Amygdala (tissue), 56 donors: ENCODE results near the gene GLRX2.
A peak's percentile ranks its signal among the peaks of the same experiment; 100 is the strongest.
"Not testable (repeated sequence)": the region's sequence is repeated elsewhere in the genome, so short reads cannot be mapped to it uniquely, and the experiment has no call there.

Experiments used
- DNase-seq, 56 donors: peaks; one replicate each; lab custom pipeline; 2025; lab: John Stamatoyannopoulos, UW

The GLRX2 gene

GRCh38 chr1:193104907-193105820, at the start of gene GLRX2:
TSS of gene GLRX2 (minus strand) at chr1:193105414. CDS start at chr1:193105382, 32 bp downstream.
- peak; percentile 27 to 90 (median 80) for DNase-seq

- DNase-seq = no peak
These were observed 39.8 kb upstream of the GLRX2 start for GRCh38 chr1:193144999-193145398.

GRCh38 chr1:193144361-193144938, 39.2 kb upstream of the GLRX2 start:
- no peak for DNase-seq

GRCh38 chr1:193143285-193143684, 38.1 kb upstream of the GLRX2 start:
- no peak for DNase-seq

- DNase-seq = no peak
These were observed 37.2 kb upstream of the GLRX2 start for GRCh38 chr1:193142409-193142808.

- DNase-seq = no peak
These were observed 36.6 kb upstream of the GLRX2 start for GRCh38 chr1:193141804-193142203.

GRCh38 chr1:193140254-193140653, 35.0 kb upstream of the GLRX2 start:
- no peak for DNase-seq

GRCh38 chr1:193131266-193131860, 26.1 kb upstream of the GLRX2 start:
- no peak for DNase-seq

- DNase-seq = no peak
These were observed 20.2 kb upstream of the GLRX2 start for GRCh38 chr1:193125369-193125768.

GRCh38 chr1:193123751-193124150, 18.5 kb upstream of the GLRX2 start:
- DNase-seq = no peak

GRCh38 chr1:193121616-193122593, 16.7 kb upstream of the GLRX2 start, which contains the start of gene CDC73:
TSS of gene CDC73 (plus strand) at chr1:193122031. CDS start at chr1:193122201, 170 bp downstream.
- peak; percentile 78 to 99 (median 94) for DNase-seq

- no peak for DNase-seq
These were observed 15.5 kb upstream of the GLRX2 start for GRCh38 chr1:193120604-193121166.

- no peak for DNase-seq
These were observed 13.9 kb upstream of the GLRX2 start for GRCh38 chr1:193118803-193119730.

- DNase-seq = no peak
These were observed 13.0 kb upstream of the GLRX2 start for GRCh38 chr1:193118194-193118593.

GRCh38 chr1:193117167-193117566, 12.0 kb upstream of the GLRX2 start:
- DNase-seq = not testable (repeated sequence)

GRCh38 chr1:193115629-193116227, 10.5 kb upstream of the GLRX2 start:
- no peak for DNase-seq

- DNase-seq = no peak
These were observed 9.4 kb upstream of the GLRX2 start for GRCh38 chr1:193114485-193115095.

GRCh38 chr1:193113992-193114332, 8.7 kb upstream of the GLRX2 start:
- DNase-seq = no peak
